NCI-H69 (cell line): ENCODE data around the gene VOPP1.
"Not testable (repeated sequence)": the region's sequence is repeated elsewhere in the genome, so short reads cannot be mapped to it uniquely, and the experiment has no call there.

Source experiments
- DNase-seq: peaks from one replicate; lab custom pipeline; 2025; lab: John Stamatoyannopoulos, UW

The VOPP1 gene

DNA sequence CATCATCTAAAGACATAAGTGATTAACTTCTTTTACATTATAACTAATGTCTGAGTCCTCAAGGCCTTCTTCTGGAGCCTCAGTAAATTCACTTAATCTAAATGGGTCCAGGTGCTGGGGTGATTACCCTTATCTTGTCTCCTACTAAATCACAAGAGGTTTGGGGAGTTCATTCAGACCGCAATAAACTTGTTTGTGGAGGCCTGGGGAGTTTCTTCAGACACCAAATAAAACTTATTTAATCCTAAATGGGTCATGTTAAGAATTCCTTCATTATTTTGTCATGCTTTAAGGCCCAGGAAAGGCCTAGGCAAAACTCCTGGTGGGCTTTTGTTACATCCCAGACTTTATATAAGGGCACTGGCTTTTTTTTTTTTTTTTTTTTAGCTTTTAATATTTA, 62.1 kb downstream of the VOPP1 start:
- DNase-seq, result not testable (repeated sequence)

DNA sequence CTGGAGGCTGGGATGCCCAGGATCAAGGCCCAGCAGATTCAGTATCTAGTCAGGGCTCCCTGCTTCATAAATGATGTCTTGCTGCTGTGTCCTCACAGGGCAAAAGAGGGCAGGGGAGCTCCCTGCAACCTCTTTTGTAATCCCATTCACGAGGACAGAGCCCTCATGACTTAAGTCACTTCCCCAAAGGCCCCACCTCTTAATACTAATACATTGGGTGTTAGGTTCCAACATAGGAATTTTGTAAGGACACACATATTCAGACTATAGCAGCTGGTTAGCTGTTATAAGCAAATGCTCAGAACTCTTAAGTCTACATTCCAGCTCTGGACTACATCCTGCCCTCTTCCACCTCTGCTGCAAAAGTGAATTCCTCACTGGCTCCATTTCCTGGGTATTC, 63.0 kb downstream of the VOPP1 start:
- no peak for DNase-seq

DNA sequence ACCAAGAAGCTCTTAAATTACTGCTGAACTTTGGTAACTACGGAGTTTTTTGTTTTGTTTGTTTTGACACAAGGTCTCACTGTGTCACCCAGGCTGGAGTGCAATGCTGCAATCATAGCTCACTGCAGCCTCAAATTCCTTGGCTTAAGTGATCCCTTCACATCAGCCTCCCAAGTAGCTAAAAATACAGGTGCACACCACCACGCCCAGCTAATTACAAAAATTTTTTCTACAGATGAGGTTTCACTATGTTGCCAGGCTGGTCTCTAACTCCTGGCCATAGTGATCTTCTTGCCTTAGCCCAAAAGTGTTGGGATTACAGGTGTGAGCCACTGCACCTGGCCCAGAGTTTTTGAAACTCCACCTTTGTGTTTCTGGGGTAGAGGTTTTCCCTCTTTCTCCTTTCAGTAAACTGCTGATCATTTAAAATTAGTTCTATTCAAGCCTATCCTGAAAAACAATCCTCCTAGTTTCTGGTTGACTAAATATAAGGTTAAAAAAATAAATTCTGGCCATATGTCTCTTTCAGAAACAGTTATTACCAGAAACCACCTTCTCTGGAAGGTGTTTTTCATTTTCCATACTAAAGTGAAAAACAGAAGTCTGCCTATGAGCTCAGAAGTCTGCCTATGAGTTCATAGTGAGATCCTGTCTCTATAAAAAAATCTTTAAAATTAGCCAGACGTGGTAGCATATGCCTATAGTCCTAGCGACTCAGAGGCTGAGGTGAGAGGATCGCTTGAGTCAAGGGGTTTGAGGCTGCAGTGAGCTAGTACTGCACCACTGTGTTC, 63.9 kb downstream of the VOPP1 start:
- DNase-seq, result no peak

DNA sequence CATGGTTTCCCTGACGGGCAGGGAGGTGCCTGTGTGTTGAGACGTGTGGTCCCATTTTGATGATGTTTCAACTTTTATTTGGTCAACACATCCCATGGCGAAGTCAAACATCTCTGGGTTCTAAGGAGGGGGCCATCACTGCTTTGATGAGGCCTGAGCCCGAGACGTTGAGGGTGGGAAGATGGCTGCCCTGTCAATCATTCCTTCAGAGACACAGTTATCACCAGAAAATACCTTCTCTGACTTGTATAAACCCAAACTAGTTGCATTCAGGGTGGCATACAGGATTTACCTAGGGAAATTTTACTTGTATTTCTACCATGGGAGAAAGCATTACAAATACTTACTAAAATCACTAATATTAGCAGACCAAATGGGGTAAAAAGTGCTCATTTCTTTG, 64.6 kb downstream of the VOPP1 start:
- no peak for DNase-seq

DNA sequence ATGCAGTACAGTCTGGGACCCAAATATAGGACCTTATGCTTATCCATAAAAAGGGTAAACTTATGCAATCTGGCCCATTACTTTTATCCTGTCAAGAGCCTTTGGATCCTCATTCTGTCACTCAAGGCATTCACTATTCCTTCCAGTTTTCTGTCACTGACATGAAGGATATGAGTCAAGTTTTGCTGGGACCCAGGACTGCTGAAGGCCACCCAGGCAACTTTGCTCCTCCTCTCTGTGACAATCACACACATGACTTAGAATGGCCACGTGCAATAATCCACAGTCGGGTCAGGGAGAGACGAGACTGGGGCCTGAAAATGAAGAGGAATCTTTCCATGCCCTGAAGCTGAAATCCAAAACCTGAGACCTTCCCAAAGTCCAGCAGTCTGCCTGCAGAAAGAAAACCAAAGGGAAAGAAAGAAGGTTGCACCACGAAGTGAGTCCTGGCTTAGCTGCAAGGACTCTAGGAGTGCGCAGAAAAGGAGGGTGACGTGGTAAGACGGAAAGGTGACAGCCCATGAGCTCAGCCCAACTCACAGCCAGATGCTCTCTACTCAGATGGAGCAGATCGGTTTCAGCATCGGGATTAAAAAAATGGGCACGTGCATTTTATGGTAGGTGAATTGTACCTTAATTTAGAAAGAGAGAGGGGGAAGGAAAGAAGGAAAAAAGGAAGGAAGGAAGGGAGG, 67.2 kb downstream of the VOPP1 start:
- no peak for DNase-seq

DNA sequence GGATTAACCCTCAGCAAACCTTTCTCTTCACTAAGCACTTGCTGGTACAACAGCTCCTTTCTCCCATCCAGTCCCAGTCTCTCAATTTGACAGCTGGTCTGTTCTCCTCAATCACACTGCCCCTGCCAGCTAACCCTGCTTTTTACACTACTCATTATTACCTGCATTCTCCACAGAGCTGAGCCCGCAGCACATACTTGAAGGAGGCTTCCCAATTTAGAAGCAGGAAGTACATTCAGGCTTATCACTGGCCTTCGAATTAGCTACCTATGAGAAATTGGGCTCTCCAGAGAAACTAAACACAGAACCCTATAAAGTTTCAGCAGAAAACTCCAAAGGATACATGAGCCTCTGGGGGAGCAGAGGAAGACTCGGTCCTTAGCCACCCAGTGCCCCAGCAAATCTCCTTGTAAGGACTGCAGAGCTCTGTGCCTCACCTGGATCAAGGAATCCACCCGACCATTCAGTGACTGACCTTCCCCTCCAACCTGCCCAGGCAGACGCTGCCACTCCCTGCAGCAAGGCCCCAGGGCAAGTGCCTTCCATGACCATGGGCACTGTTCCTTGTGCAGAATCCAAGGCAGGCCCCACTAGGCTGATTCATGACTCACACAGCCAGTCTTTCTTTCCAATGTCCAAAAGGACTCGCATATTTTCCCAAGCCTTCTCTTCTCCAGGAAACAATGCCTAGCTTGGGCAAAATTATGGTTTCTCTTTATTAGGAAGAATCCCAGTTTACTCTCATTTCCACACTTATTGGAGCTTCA, 68.0 kb downstream of the VOPP1 start:
- DNase-seq, result peak; percentile 61

DNA sequence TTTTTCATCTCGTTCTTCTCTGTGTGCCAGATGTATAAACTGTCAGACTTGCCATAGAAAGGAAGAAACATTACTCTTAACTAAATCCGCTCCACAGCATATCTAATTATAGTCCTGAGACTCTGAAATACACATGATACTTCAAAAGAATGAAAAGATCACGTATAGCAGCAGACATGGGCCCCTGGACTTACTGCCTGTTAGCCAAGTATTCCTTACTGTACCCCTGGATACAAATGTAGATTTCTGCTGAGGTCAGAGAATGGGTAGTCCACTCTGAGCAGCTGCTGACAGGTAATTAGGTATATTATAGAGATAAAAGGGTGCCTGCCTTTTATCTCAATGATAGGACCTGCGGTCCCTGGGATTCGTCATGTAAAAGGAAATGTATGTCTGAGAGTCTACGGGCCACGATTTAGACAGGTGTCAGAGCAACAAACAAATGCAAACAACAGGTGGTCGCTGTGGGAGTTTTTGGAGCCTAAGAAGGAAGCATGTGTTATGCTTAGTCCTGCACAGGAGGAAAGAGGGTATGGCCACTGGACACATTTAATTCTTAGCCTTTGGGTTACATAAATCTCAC, 69.4 kb downstream of the VOPP1 start:
- peak; percentile 91 for DNase-seq

DNA sequence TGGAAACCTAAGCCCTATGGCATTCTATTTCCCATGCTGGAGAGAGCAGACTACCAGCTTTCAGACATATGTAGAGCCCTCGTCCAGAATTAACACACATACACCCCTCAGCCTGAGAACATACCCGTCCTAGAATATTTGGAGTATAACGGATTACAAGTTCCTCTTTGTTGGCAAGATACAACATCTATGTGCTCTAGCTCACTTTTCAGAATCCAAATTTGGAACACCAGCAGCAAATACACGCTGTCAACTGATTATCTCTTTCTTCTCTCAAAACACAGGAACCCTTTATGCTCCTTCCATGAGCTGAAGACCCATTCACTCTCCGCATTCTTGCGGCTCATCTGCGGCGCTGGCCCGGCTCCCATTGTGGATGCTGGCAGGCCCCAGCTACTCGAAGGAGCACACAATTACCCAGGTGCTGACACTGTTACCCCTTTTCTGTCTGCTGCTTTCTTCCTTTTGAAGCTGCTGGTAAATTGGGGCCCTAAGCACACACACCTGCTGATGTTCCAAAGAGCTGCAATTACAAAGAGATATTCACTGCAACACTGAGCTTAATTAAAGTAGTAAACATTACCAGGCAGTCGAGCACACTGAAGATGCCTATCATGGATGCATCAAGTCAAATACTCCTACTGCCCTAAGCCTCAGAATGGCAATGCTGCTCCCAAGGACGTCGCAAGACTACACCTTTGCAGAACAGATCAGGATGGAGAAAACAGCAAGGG, 70.0 kb downstream of the VOPP1 start:
- DNase-seq, result peak; percentile 84

DNA sequence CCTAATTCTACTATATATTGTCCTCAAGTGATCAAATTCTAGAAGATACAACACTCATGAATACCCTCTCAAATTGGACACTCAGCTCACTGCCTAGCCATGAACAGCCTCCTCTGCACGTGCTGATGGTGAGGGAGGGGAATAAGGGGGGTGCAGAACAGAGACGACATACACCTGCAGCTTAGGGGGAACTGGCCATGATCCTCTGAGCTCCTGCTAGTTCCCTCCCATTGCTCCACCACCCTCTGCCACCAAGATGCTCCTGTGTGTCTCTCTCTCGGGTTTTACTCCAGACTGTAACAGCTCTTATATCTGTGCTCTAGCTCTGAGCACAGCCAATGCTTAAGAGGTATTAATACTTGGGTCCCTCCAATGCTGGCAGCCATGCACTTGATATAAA, 70.7 kb downstream of the VOPP1 start:
- no peak for DNase-seq

DNA sequence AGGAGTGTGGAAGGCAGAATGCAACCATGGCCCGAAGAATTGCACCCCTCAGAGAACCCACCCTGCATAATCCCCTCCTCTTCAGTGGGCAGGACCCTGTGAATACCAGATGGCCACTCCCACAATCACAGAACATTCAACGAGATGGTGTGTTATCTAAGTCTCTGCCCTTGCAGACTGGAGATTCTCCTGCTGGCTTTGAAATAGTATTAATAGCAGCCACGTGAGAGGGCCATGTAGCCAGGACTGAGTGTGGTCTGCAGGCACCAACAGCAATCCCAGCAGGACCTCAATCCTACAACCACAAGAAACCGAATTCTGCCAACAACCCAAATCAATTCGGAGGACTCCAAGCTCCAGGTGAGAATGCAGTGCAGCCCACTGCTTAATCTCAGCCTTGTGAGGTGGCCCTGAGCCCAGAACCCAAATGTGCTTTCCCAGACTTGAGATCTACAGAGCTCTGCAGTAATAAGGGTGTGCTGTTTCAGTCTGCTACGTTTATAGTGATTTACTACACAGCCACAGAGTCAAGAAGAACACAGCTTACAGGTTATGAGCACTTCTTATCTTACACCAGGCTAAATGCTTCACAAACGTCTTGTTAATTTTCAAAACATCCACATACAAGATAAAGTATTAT, 72.1 kb downstream of the VOPP1 start:
- no peak for DNase-seq

DNA sequence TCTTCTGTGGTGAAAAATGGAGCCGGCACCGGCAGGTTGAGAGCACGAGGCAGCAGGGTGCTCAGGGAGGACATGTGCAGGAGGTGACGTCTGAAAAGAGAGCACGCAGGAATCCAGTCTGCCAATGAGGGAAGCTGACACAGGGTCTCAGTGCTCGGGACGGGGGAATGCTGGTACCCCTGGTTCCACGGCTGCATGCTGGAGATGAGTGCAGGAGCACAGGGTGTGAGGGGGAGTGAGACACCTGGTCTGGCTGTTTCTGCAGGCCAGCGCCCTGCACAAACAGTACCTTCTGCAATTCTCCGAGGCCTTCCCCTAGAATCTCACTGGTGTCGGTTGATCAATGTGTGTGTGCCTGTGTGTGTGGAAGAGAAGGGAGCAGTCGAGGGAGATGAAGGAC, 72.7 kb downstream of the VOPP1 start:
- DNase-seq, result no peak

DNA sequence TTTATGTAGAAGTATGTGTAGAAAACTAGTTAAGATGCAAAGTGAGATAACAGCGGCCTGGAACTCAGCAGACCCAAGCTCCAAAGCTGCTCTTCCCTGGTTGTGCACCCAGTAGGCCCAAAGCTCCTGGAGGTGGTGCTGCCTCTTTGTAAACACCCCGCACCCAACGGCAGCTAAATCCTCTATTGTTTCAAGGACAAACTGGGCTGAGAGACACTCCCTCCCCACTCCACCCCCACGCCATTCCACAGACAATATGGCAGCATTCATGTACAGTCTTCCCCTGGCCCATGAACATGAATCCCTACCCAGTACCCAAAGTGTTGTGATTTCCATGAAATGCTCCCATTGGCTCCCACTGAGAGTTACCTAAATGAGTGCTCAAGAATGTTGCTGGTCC, 73.5 kb downstream of the VOPP1 start:
- DNase-seq, result no peak

DNA sequence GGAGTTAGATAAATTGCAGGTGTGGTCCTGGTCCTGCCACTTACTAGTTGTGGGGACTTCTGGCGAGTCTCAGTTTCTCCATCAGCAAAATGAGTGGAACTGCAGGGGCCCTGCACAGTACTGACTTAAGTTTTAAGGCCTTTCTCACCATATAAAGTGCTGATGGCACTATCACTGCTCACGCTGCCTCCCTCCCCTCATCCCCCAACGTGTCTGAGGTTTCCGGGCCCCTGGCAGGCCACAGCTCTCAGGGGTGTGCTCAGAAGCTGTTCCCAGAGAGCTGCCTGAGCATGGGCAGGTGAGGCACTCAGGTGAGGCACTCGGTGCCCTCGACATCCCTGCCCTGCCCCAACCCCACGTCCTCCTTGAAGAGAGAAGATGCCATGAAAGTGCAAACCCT, 74.2 kb downstream of the VOPP1 start:
- DNase-seq, result no peak

DNA sequence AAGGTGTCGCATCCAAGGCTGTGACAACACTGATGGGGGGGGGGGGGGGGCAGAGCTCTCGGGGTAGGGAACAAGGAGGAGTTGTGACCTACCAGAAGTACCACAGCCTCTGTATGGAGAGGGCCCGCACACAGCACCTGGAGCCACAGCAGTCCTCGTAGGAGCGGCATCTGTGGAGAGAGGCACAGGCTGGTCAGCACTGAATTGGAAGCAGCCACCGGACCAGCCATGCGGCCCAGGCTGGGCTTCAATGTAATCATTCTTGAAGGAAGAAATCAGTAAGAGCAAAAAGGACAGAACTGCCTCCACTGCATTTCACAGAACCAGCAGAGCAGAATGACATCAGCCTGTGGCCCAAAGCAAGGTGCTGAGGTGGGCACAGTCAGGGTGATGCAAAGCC, 74.8 kb downstream of the VOPP1 start:
- DNase-seq, result no peak

DNA sequence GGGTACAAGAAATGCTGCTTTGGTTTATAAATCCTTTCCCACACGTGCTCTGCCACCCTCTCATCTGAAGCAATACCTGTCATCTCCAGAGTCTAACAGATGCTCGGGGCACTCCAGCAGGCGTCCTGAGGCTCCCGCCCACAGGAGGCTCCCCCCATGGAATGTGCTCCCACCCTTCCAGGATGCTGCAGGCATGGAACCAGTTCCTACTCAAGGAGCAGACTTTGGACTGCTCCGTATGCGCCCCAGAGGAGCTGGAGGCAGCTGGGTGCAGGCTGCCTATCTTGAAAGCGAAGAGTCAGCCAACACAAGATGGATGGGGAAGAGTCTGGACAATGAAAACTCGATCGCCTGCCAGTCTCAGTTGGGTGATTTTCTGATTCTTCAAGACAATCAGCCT, 75.4 kb downstream of the VOPP1 start:
- DNase-seq, result no peak

DNA sequence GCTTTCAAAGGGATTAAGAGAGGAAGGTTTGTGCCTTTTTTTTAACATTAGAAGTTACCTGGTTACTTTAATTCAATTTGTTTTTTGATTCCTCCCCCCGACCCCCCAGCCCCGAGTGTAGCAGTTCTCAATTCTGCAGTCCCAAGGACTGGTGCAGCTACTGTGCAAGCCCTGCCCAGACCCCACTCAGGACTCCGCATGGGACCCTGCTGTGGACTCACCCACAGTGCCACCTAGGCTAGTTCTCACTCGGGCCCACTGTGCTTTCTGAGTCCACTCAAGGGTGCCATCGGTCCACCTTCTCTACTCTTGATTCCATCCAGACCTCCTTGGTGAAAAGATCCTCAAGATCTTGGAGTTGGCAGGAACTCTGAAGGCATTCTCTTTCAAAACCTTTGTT, 77.4 kb downstream of the VOPP1 start:
- no peak for DNase-seq

DNA sequence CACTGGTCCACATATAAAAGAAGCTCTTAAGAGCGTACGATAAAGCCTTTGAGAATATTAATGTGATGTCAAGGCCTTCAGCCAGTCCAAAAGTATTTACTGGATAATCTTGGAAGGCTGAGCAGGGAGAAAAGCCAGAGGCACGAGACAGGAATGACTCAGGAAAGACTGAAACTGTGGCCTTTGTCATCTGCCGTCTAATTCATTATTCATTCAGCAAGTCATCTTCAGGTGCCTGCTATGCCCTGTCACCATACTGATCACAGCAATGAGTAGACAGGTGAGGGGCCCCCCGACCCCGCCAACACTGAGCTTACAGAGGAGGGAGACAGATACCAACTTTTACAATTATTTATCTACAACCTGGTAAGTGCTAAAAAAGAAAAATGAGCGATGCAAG, 78.9 kb downstream of the VOPP1 start:
- no peak for DNase-seq

DNA sequence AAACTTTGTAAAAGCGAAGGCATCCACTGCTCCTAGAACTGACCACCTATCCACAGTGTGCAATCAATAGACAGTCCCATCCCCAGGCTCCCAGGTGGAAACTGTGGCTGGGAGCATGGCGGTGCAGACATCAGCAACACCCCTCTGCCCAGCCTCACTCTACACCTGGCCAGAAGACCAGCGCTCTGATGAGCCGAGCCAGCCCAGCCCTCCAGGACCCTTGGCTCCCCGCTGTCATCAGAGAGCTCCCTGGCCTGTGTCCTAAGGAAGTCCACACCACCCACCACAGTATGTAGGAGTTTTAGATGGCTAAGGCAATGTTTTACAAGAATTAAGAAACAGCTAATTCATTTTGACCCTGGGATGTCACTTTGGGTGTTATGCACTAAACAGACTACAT, 81.0 kb downstream of the VOPP1 start:
- no peak for DNase-seq

DNA sequence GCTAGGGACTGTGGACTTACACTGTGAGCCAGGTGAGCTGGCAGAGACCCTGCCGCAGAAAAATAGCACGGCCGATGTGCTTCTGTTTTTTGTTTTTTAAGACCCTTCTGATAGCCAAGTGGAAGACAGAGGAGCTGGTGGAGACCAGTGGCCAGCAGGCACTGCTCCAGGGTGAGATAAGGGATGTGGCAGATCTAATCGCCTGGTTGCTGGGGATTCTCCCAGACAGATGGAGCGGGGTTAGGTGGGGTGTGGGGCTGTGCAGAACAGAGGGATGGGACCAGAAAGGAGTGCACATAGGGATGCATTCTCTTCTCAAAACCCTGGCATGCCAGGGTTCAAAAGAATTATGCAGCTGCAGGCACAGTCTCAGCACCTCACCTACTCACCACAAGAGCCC, 82.2 kb downstream of the VOPP1 start:
- DNase-seq, result no peak

DNA sequence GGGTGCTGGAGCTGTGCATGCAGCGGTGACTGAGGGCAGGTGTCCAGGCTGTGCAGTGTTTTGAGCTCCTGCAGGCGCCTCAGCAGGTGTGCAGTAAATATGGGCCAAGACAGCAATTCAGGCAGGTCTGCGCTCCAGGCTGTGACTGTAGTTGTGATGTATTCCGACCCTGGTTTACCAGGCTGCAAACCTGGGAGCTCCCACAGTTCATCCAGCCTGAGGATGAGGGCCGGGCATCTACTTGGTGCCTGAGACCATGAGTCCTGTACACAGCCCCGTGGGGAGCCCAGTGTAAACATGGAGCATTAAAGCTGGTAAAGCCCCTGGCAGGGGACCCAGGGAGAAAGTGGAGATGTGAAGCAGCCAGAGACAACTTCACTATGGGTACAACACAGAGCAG, 82.8 kb downstream of the VOPP1 start:
- DNase-seq, result peak; percentile 22

DNA sequence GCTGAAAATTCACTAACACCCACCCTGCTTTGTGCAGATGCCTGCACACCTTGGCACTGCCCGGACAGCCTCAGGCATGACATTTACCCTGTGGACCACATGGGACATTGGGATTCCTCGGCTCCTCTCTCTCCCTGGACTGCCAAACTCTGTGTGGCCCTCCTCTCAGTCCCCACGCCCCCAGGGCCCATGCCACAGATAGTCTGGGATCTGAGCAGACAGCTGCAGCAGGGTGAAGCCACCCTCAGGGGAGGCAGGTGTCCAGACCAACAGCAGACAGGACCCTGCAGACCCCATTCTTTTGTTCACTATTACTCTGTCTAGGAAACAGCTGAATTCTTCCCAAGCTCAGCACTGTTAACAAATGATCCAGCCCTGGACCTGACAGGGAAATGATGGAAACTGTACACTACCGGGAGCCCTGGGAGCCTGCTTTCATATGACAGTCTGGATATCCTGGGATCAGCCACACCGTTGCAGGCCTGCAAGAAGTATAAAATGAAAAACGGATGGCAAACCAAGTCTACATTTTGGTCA, 83.4 kb downstream of the VOPP1 start:
- DNase-seq, result no peak
